ENCODE measurements around the gene HAUS7.

The HAUS7 gene

GRCh38 chrX:153434801-153435200 lies 35.6 kb downstream of the HAUS7 start:
- no peak for DNase-seq (ENCODE audit: low read depth)

GRCh38 chrX:153433781-153434285 lies 36.5 kb downstream of the HAUS7 start:
- no peak for DNase-seq (ENCODE audit: low read depth)

- DNase-seq (ENCODE audit: low read depth) = no peak
Measured at GRCh38 chrX:153433161-153433680, 37.2 kb downstream of the HAUS7 start.

GRCh38 chrX:153430796-153431195 lies 39.6 kb downstream of the HAUS7 start:
- no peak for DNase-seq (ENCODE audit: low read depth)

GRCh38 chrX:153426204-153426603 lies 44.2 kb downstream of the HAUS7 start:
- no peak for DNase-seq (ENCODE audit: low read depth)

GRCh38 chrX:153423652-153424051 lies 46.7 kb downstream of the HAUS7 start:
- DNase-seq (ENCODE audit: low read depth) = no peak

GRCh38 chrX:153421856-153422255 lies 48.5 kb downstream of the HAUS7 start:
- no peak for DNase-seq (ENCODE audit: low read depth)

GRCh38 chrX:153420851-153421599 lies 49.4 kb downstream of the HAUS7 start:
- no peak for DNase-seq (ENCODE audit: low read depth)

- DNase-seq (ENCODE audit: low read depth) = no peak
Measured at GRCh38 chrX:153417637-153418036, 52.7 kb downstream of the HAUS7 start.

- DNase-seq (ENCODE audit: low read depth) = no peak
Measured at GRCh38 chrX:153416781-153417450, 53.5 kb downstream of the HAUS7 start.

GRCh38 chrX:153414856-153415510 lies 55.4 kb downstream of the HAUS7 start:
- no peak for DNase-seq (ENCODE audit: low read depth)

- DNase-seq (ENCODE audit: low read depth) = no peak
Measured at GRCh38 chrX:153413731-153414130, 56.6 kb downstream of the HAUS7 start.

- DNase-seq (ENCODE audit: low read depth) = no peak
Measured at GRCh38 chrX:153412746-153413720, 57.3 kb downstream of the HAUS7 start.

GRCh38 chrX:153411988-153412574 lies 58.3 kb downstream of the HAUS7 start:
- DNase-seq (ENCODE audit: low read depth) = no peak

- peak; percentile 25 for DNase-seq (ENCODE audit: low read depth)
Measured at GRCh38 chrX:153411255-153411987, 59.0 kb downstream of the HAUS7 start, which contains the start of gene ZFP92. Gene ZFP92 (plus strand): TSS chrX:153411472. CDS start chrX:153418323, 6,851 bp downstream.

GRCh38 chrX:153410888-153411254 lies 59.5 kb downstream of the HAUS7 start:
- DNase-seq (ENCODE audit: low read depth) = no peak

GRCh38 chrX:153410373-153410772 lies 60.0 kb downstream of the HAUS7 start:
- no peak for DNase-seq (ENCODE audit: low read depth)

- no peak for DNase-seq (ENCODE audit: low read depth)
Measured at GRCh38 chrX:153409414-153410101, 60.8 kb downstream of the HAUS7 start.

GRCh38 chrX:153408871-153409351 lies 61.5 kb downstream of the HAUS7 start:
- DNase-seq (ENCODE audit: low read depth) = no peak

Measured in activated T-helper 9 cell treated with anti-CD3 and anti-CD28 coated beads, Interleukin-2, amount 50 U/mL, for 16 hours (primary cell).